ENCODE results near the gene MEGF6. TPM values are rescaled to one million over a fixed set of nuclear protein-coding genes. Genes with fewer than 3 reads are reported as not detected.
A peak's percentile ranks its signal among the peaks of the same experiment; 100 is the strongest.

Gene MEGF6
- total and polyA plus RNA-seq, 9 of the 15 experiments (the other 6 are each of a cell fraction or from before 2014, with no cell fraction given): 0.03 to 1.7 (median 0.24) TPM; not detected in 3

DNA sequence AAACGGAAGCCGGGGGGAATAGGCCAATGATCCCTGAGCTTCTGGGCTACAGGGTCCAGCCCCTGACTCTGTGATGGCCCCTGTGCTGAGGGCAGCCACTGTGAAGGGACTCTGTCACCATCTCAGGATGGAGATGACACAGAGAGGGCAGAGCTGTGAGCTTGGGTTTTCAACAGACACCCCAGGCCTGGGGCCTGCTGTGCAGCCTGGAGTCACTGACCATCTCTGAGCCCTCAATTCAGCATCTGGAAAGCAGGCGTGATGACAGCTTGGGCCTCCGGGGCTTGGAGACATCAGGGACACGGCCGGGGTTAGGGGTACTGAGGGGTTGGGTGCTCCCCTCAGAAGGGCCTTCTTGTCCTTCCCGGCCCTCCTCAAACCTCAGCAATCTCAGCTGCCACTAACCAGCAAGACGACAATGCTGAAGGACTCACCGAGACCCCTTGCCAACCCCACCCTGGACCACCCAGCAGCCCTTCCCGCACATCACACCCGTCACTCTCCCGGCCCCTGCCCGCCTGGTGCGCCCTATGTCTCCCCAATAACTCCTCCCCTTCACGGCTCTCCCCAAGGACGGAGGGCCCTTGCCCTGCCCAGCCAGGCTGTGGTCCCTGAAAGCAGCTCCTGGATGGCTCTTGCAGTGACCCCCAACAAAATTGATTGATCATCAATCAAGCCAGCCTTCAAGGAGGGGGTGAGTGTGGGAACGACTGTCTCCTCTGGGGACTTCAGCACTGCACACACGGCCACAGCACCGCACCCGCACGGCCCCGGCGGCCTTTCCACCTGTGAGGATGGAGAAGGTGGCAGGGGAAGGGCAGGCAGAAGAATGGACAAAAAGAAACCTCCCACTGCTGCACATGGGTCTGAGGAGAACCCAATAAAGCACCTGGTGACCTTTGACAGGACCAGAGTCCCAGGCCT, 4.3 kb downstream of the MEGF6 start (continued):
- TF ChIP-seq, protein P1, sequence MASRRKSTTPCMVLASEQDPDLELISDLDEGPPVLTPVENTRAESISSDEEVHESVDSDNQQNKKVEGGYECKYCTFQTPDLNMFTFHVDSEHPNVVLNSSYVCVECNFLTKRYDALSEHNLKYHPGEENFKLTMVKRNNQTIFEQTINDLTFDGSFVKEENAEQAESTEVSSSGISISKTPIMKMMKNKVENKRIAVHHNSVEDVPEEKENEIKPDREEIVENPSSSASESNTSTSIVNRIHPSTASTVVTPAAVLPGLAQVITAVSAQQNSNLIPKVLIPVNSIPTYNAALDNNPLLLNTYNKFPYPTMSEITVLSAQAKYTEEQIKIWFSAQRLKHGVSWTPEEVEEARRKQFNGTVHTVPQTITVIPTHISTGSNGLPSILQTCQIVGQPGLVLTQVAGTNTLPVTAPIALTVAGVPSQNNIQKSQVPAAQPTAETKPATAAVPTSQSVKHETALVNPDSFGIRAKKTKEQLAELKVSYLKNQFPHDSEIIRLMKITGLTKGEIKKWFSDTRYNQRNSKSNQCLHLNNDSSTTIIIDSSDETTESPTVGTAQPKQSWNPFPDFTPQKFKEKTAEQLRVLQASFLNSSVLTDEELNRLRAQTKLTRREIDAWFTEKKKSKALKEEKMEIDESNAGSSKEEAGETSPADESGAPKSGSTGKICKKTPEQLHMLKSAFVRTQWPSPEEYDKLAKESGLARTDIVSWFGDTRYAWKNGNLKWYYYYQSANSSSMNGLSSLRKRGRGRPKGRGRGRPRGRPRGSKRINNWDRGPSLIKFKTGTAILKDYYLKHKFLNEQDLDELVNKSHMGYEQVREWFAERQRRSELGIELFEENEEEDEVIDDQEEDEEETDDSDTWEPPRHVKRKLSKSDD (conservative IDR thresholded peaks at IDR 0.05; ENCODE audit: low read length): no peak

GRCh38 chr1:3604997-3605823, 6.1 kb downstream of the MEGF6 start:
- no peak overlapping the region for H3K4me2 ChIP-seq (ENCODE audit: insufficient read depth, low read length)
- TF ChIP-seq ZNF12 (CRISPR knock-in tag; IDR thresholded peaks at IDR 0.05): no peak
- TF ChIP-seq, protein P2, sequence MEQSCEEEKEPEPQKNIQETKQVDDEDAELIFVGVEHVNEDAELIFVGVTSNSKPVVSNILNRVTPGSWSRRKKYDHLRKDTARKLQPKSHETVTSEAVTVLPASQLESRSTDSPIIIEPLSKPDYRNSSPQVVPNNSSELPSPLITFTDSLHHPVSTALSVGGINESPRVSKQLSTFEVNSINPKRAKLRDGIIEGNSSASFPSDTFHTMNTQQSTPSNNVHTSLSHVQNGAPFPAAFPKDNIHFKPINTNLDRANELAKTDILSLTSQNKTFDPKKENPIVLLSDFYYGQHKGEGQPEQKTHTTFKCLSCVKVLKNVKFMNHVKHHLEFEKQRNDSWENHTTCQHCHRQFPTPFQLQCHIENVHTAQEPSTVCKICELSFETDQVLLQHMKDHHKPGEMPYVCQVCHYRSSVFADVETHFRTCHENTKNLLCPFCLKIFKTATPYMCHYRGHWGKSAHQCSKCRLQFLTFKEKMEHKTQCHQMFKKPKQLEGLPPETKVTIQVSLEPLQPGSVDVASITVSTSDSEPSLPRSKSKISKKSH (CRISPR knock-in tag; IDR thresholded peaks at IDR 0.05): no peak
- TF ChIP-seq, protein P3, sequence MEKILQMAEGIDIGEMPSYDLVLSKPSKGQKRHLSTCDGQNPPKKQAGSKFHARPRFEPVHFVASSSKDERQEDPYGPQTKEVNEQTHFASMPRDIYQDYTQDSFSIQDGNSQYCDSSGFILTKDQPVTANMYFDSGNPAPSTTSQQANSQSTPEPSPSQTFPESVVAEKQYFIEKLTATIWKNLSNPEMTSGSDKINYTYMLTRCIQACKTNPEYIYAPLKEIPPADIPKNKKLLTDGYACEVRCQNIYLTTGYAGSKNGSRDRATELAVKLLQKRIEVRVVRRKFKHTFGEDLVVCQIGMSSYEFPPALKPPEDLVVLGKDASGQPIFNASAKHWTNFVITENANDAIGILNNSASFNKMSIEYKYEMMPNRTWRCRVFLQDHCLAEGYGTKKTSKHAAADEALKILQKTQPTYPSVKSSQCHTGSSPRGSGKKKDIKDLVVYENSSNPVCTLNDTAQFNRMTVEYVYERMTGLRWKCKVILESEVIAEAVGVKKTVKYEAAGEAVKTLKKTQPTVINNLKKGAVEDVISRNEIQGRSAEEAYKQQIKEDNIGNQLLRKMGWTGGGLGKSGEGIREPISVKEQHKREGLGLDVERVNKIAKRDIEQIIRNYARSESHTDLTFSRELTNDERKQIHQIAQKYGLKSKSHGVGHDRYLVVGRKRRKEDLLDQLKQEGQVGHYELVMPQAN (IDR thresholded peaks at IDR 0.05; ENCODE audit: borderline replicate concordance): peak; percentile 63; the same call in 1 of the 2 replicates

More at GRCh38 chr1:3604997-3605823, 6.1 kb downstream of the MEGF6 start:
- Histone ChIP-seq H3K36me3 (ENCODE audit: control insufficient read depth, insufficient read depth, low read length) (no peaks in the 10 kb centered on the region), H3K9ac (ENCODE audit: insufficient read depth in 1 of 2, low read depth in 2 of 2, low read length in 2 of 2) (no peak overlapping the region), H3K4me3 (no peak overlapping the region), H3K27ac (ENCODE audit: extremely low read depth, low read depth, low read length) (no peak overlapping the region), H3K9me3 (replicated peaks; ENCODE audit: control insufficient read depth, insufficient read depth, low read depth, low read length) (no peaks in the 10 kb centered on the region), H4K20me1 (replicated peaks; ENCODE audit: control insufficient read depth, insufficient read depth, low read length) (peaks cover 16% of the 10 kb centered on the region), H3K27me3 (ENCODE audit: control insufficient read depth in 2 of 2, insufficient read depth in 2 of 2, low read length in 2 of 2) (peaks cover 9 to 71% of the 10 kb centered on the region in 2 experiments; a peak in 4 of 5 replicates), H3K79me2 (ENCODE audit: control insufficient read depth, insufficient read depth, low read length) (no peaks in the 10 kb centered on the region), H2AFZ (ENCODE audit: low read depth, low read length) (no peak overlapping the region), H3K4me1 (replicated peaks in 1 of 2; ENCODE audit: control insufficient read depth in 2 of 2, insufficient read depth in 2 of 2, low read length in 2 of 2) (peaks cover 6 to 32% of the 10 kb centered on the region in 2 experiments; a peak in 2 of 5 replicates), H3K9me1 (ENCODE audit: control insufficient read depth, insufficient read depth, low read length) (no peaks in the 10 kb centered on the region)
- ChIA-PET POLR2A (interaction anchor here (1.0 kb wide), 1 partner anchor 15 kb away, joined by 5 read pairs; no protein-coding TSS in a partner anchor), CTCF (ENCODE audit: low intra/inter-chr PET ratio) (no interaction called here)
- intact Hi-C loops (cut with micrococcal nuclease): no loop called here
- FAIRE-seq (no peak), ATAC-seq (no peak), DNase-seq (ENCODE audit: extremely low read depth in 1 of 4, low spot score in 3 of 4) (no peak)
- WGBS (ENCODE audit: insufficient coverage, low coverage, missing lambda C conversion rate): 64% methylated on average over 7 of the region's 7 CpGs
- BruUV-seq (replicated peaks): no TSS peak
- in situ Hi-C loops (cut with MboI): no loop called here

All from K562 (cell line).